HEK293 (cell line): ENCODE measurements around the gene PTPRK.

Experiments
- CTCF ChIA-PET: fragments of 350-600 bp; formaldehyde crosslinking; extraction: SDS; loops from one replicate; lab custom pipeline; 2021; ENCODE audit warnings: antibody characterized with exemption; lab: Yijun Ruan, JAX
- POLR2A ChIA-PET: fragments of 300-600 bp; formaldehyde crosslinking; extraction: SDS; loops from one replicate; lab custom pipeline; 2020; ENCODE audit warnings: antibody characterized with exemption, inconsistent platforms; lab: Yijun Ruan, JAX
- H3K27ac ChIP-seq: fragments of 200-500 bp; sonication (Bioruptor generic); 2 replicates; pipeline ENCODE4 v1.5.1; 2014; ENCODE audit warnings: low read depth, low read length, control low read depth, inconsistent platforms; ENCODE audit errors: extremely low read depth
- H3K36me3 ChIP-seq, 2 experiments: fragments of 200-500 bp in 1 of 2; sonication (Bioruptor generic) in 1 of 2; 1 replicate in 1 of 2; 2 replicates in 1 of 2; pipeline ENCODE4 v1.5.1; 2014 to 2017; ENCODE audit warnings: inconsistent platforms in 2 of 2, low read length in 2 of 2; ENCODE audit not compliant: control insufficient read depth in 2 of 2, insufficient read depth in 1 of 2
- H3K4me1 ChIP-seq: fragments of 200-500 bp; sonication (Bioruptor generic); 2 replicates; pipeline ENCODE4 v1.5.1; 2014; ENCODE audit warnings: mild to moderate bottlenecking, low read length, inconsistent platforms; ENCODE audit not compliant: control insufficient read depth, insufficient read depth
- H3K4me3 ChIP-seq: 2 replicates; pipeline ENCODE4 v1.5.1; 2011; ENCODE audit warnings: low read depth, mild to moderate bottlenecking, control low read depth, low read length, moderate library complexity
- H3K9me3 ChIP-seq: fragments of 200-500 bp; sonication (Bioruptor generic); 2 replicates; pipeline ENCODE4 v1.5.1; 2014; ENCODE audit warnings: low read depth, low read length, inconsistent platforms; ENCODE audit not compliant: control insufficient read depth, insufficient read depth
- GFI1B ChIP-seq: fragments of 450-650 bp; formaldehyde crosslinking; IDR thresholded peaks from 2 replicates; pipeline ENCODE4 v1.5.1; 2016; ENCODE audit warnings: missing biosample characterization, missing genetic modification characterization
- HOXD13 ChIP-seq: sonication (generic); formaldehyde crosslinking; IDR thresholded peaks from 2 replicates; pipeline ENCODE4 v1.8.0; 2022; ENCODE audit warnings: missing genetic modification reagents, borderline replicate concordance
- ZBTB1 ChIP-seq: fragments of 450-650 bp; formaldehyde crosslinking; IDR thresholded peaks from 2 replicates; pipeline ENCODE4 v1.5.1; 2016; ENCODE audit warnings: missing biosample characterization, missing genetic modification characterization
- ZBTB48 ChIP-seq: fragments of 450-650 bp; formaldehyde crosslinking; IDR thresholded peaks from 2 replicates; pipeline ENCODE4 v1.5.1; 2016; ENCODE audit warnings: missing biosample characterization, missing genetic modification characterization
- ZNF112 ChIP-seq: fragments of 450-650 bp; formaldehyde crosslinking; IDR thresholded peaks from 2 replicates; pipeline ENCODE4 v1.5.0; 2017; ENCODE audit warnings: missing biosample characterization, missing genetic modification characterization
- ZNF121 ChIP-seq: fragments of 450-650 bp; formaldehyde crosslinking; IDR thresholded peaks from 2 replicates; pipeline ENCODE4 v1.5.1; 2016; ENCODE audit warnings: missing biosample characterization, missing genetic modification characterization
- ZNF146 ChIP-seq: fragments of 450-650 bp; formaldehyde crosslinking; IDR thresholded peaks from 2 replicates; pipeline ENCODE4 v1.5.1; 2016; ENCODE audit warnings: missing biosample characterization, missing genetic modification characterization
- ZNF324 ChIP-seq: fragments of 450-650 bp; formaldehyde crosslinking; IDR thresholded peaks from 2 replicates; pipeline ENCODE4 v1.5.1; 2016; ENCODE audit warnings: missing biosample characterization, missing genetic modification characterization
- ZNF585B ChIP-seq: fragments of 450-650 bp; formaldehyde crosslinking; IDR thresholded peaks from 2 replicates; pipeline ENCODE4 v1.5.1; 2016; ENCODE audit warnings: missing biosample characterization, missing genetic modification characterization
- ZNF623 ChIP-seq: fragments of 450-650 bp; formaldehyde crosslinking; IDR thresholded peaks from 2 replicates; pipeline ENCODE4 v1.5.1; 2016; ENCODE audit warnings: missing biosample characterization, missing genetic modification characterization
- ZNF624 ChIP-seq: fragments of 450-650 bp; formaldehyde crosslinking; IDR thresholded peaks from 2 replicates; pipeline ENCODE4 v1.5.1; 2017; ENCODE audit warnings: missing biosample characterization, missing genetic modification characterization
- ZNF629 ChIP-seq: fragments of 450-650 bp; formaldehyde crosslinking; IDR thresholded peaks from 2 replicates; pipeline ENCODE4 v1.5.1; 2017; ENCODE audit warnings: missing biosample characterization, missing genetic modification characterization
- ZNF791 ChIP-seq: fragments of 450-650 bp; formaldehyde crosslinking; IDR thresholded peaks from 2 replicates; pipeline ENCODE4 v1.5.1; 2016; ENCODE audit warnings: missing biosample characterization, missing genetic modification characterization
- TF ChIP-seq, protein P1 (sequence below): fragments of 450-650 bp; formaldehyde crosslinking; IDR thresholded peaks from 2 replicates; pipeline ENCODE4 v1.5.1; 2017; ENCODE audit warnings: missing biosample characterization, missing genetic modification characterization
- TF ChIP-seq, protein P2 (sequence below): fragments of 450-650 bp; IDR thresholded peaks from 2 replicates; pipeline ENCODE4 v1.5.1; 2018; ENCODE audit warnings: missing biosample characterization, missing genetic modification characterization
- TF ChIP-seq, protein P3 (sequence below): IDR thresholded peaks from 2 replicates; pipeline ENCODE4 v1.6.1; 2011; ENCODE audit warnings: mild to moderate bottlenecking, low read depth, low read length, borderline replicate concordance

PTPRK gene

DNA sequence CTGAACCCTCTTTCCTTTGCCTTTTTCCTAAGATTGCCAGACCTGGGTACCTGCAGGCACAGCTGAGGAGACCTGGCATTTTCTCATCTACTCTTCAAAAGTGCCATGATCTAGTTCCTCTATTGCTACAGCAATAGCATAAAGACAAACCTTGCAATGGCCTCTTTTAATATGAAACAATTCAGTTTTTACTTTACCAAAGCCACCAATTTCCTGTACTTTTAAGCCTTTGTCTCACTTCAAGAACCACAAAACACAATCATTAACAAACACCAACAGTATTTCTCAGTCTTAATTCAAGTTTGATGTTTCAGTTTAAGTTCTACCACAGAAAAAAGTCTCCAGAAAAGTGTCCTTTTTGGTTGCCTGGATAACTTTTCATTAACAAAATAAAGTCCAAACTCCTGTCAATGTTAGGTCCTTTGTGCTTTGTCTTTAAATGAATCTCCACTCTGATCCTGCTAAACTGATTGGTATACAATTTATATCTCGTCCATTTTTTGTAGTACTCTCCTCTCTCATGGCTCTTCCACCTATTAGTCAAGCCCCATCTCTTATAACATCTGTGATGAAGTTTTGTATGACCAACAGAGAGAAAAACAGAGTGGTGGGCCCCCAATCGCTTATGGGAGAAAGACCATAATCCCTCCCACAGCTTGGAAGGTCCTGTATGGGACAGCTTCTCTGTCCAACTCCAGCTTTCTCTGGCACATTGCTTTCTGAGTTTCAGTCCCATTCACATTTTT is 569.1 kb downstream of the PTPRK start:
- CTCF ChIA-PET, result interaction anchor here (1.2 kb wide), 1 partner anchor 214 kb away, joined by 3 read pairs; no protein-coding TSS in a partner anchor
- Histone ChIP-seq H3K4me1 (no peaks in the 10 kb centered on the region), H3K4me3 (no peak overlapping the region)
- TF ChIP-seq ZBTB48 (tag by site-specific recombination), result no peak
- TF ChIP-seq HOXD13, result no peak
- TF ChIP-seq ZNF624 (tag by site-specific recombination), result no peak
- TF ChIP-seq, all 188 proteins: peak for 0
- H3K9me3 ChIP-seq, result no peaks in the 10 kb centered on the region
- POLR2A ChIA-PET, result interaction anchor here (0.6 kb wide), 1 partner anchor 390 kb away, joined by 4 read pairs; no protein-coding TSS in a partner anchor
- no peaks in the 10 kb centered on the region for H3K36me3 ChIP-seq
- H3K27ac ChIP-seq, result no peak overlapping the region

DNA sequence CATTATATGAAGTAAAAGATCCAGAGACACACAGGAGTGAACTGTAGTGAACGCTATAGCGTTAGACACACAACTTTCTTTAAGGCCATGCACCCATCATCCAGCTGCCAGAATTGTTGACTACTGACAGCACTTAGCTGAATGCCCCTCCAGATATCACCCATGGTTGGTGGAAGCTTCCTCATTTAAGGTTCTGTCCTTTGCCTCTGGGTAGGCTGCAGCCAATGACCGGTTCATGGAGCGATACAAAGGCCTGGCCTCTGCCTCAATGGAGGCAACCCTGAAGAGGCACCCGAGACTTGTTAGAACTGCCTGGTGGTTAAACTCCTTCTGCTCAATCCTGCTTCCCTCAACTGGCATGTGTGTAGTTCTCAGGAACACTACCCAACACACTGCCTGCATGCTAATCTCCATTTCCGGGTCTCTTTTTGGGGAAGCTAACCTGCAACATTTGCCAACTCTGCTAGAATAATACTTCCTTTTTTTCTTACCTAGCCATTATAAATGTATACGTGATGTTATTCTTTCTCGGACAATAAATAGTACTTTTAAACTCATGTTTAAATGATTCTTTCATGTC is 569.7 kb downstream of the PTPRK start:
- CTCF ChIA-PET, result interaction anchor here (0.7 to 1.2 kb wide), 2 partner anchors 11 to 213 kb away, joined by 3 read pairs; no protein-coding TSS in a partner anchor
- POLR2A ChIA-PET, result no interaction called here
- H3K4me3 ChIP-seq, result no peak overlapping the region
- no peak for TF ChIP-seq ZNF112 (tag by site-specific recombination)
- TF ChIP-seq ZNF146, result no peak
- TF ChIP-seq, all 188 proteins: peak for 0
- Histone ChIP-seq H3K9me3 (no peaks in the 10 kb centered on the region), H3K27ac (no peak overlapping the region), H3K36me3 (no peaks in the 10 kb centered on the region), H3K4me1 (no peaks in the 10 kb centered on the region)

DNA sequence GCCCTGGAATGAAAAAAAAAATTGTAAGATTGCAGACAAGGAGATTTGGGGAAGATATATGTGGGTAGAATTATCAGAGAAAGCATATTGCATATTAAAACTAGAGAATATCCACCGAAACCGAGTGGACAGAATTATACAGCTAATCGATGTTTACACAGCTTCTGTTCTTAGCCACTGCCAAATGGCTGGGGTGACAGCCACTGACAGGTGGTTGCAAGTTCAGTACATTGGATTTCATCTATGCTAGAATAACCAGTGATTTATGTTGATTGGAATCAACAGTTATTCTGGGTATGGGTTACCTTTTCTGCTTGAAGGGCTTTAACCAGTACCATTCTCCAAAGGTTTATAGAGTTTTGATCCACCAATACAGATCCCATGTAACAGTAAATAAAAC is 571.1 kb downstream of the PTPRK start:
- no peaks in the 10 kb centered on the region for H3K36me3 ChIP-seq
- TF ChIP-seq GFI1B (tag by site-specific recombination) (no peak), ZNF623 (tag by site-specific recombination) (no peak), ZNF629 (tag by site-specific recombination) (no peak)
- H3K27ac ChIP-seq, result no peak overlapping the region
- ChIA-PET POLR2A (no interaction called here), CTCF (interaction anchor here (0.6 kb wide), 2 partner anchors 42 to 388 kb away, joined by 3 to 4 read pairs; no protein-coding TSS in a partner anchor)
- no peaks in the 10 kb centered on the region for H3K4me1 ChIP-seq
- no peak overlapping the region for H3K4me3 ChIP-seq
- H3K9me3 ChIP-seq, result no peaks in the 10 kb centered on the region

DNA sequence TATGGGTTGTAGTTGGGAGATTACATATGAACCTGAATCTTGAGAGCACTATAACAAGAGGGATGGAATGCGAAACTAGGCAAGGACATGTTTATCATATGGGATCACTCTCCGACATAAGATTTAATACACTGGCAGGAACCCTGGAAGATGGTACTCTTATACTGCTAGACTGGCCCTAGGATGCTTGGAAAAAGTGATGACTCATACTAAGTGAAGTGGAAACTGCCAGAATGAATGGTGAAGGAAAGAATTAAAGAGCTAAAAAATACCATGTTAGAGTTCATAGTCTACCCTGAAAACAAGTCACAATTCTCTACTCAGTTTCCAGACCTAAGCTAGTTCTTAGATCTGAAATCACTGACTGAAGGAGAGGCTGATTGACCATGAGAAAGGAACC is 574.0 kb downstream of the PTPRK start:
- Histone ChIP-seq H3K9me3 (no peaks in the 10 kb centered on the region), H3K4me1 (no peaks in the 10 kb centered on the region), H3K27ac (no peak overlapping the region), H3K36me3 (no peaks in the 10 kb centered on the region), H3K4me3 (no peak overlapping the region)
- ChIA-PET CTCF (no interaction called here), POLR2A (no interaction called here)
- TF ChIP-seq, protein P1, sequence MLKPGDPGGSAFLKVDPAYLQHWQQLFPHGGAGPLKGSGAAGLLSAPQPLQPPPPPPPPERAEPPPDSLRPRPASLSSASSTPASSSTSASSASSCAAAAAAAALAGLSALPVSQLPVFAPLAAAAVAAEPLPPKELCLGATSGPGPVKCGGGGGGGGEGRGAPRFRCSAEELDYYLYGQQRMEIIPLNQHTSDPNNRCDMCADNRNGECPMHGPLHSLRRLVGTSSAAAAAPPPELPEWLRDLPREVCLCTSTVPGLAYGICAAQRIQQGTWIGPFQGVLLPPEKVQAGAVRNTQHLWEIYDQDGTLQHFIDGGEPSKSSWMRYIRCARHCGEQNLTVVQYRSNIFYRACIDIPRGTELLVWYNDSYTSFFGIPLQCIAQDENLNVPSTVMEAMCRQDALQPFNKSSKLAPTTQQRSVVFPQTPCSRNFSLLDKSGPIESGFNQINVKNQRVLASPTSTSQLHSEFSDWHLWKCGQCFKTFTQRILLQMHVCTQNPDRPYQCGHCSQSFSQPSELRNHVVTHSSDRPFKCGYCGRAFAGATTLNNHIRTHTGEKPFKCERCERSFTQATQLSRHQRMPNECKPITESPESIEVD (tag by site-specific recombination), result no peak

DNA sequence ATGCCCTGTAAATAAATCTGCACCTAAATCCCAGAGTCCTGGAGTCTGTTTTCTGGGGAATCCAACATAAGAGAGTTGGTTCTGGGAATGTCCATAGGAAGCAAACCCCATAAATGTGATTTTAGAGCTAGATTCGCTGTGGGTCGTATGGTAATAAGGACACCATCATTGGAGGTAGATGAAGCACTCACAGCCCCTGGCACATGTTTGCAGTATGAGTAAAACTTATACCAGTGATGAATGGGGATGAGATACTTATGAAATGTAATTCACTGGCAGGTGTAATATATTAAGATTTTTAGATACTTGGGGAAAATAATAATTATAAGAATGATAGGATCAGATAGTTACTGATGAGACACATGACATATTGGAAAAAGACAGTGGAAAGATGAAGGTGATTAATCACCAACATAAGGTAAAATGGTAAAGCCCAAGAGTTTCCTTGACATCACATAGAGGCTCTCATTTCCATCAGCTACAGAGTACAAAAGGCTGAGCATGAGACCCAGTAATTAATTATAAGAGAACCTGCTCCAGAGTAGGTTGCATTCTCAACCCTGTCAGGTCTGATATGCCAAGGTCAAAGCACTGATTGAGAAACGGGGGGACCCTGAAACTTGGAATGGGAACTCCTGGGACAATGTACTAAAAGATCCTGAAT is 574.8 kb downstream of the PTPRK start:
- ChIA-PET CTCF (interaction anchor here (0.7 to 1.7 kb wide), 2 partner anchors 11 to 458 kb away, joined by 3 read pairs; no protein-coding TSS in a partner anchor), POLR2A (no interaction called here)
- no peak overlapping the region for H3K4me3 ChIP-seq
- no peaks in the 10 kb centered on the region for H3K4me1 ChIP-seq
- no peaks in the 10 kb centered on the region for H3K36me3 ChIP-seq
- H3K9me3 ChIP-seq, result no peaks in the 10 kb centered on the region
- TF ChIP-seq, protein P2, sequence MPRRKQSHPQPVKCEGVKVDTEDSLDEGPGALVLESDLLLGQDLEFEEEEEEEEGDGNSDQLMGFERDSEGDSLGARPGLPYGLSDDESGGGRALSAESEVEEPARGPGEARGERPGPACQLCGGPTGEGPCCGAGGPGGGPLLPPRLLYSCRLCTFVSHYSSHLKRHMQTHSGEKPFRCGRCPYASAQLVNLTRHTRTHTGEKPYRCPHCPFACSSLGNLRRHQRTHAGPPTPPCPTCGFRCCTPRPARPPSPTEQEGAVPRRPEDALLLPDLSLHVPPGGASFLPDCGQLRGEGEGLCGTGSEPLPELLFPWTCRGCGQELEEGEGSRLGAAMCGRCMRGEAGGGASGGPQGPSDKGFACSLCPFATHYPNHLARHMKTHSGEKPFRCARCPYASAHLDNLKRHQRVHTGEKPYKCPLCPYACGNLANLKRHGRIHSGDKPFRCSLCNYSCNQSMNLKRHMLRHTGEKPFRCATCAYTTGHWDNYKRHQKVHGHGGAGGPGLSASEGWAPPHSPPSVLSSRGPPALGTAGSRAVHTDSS (tag by site-specific recombination), result no peak
- TF ChIP-seq ZNF324 (no peak), ZNF791 (no peak), ZNF585B (tag by site-specific recombination) (no peak), ZNF624 (tag by site-specific recombination) (no peak), ZBTB1 (tag by site-specific recombination) (no peak), ZNF121 (tag by site-specific recombination) (no peak)
- TF ChIP-seq, protein P3, sequence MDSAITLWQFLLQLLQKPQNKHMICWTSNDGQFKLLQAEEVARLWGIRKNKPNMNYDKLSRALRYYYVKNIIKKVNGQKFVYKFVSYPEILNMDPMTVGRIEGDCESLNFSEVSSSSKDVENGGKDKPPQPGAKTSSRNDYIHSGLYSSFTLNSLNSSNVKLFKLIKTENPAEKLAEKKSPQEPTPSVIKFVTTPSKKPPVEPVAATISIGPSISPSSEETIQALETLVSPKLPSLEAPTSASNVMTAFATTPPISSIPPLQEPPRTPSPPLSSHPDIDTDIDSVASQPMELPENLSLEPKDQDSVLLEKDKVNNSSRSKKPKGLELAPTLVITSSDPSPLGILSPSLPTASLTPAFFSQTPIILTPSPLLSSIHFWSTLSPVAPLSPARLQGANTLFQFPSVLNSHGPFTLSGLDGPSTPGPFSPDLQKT, result no peak
- no peak overlapping the region for H3K27ac ChIP-seq
